DOHH2 (cell line): ENCODE measurements around the gene CLPX.
"Not testable (repeated sequence)": the region's sequence is repeated elsewhere in the genome, so short reads cannot be mapped to it uniquely, and the experiment has no call there.

Source experiments
- H3F3A ChIP-seq: fragments of 200-600 bp; sonication (generic), shearing (Covaris generic); 2 replicates; pipeline ENCODE4 v1.6.0; 2016; ENCODE audit warnings: antibody characterized with exemption, mild to moderate bottlenecking; ENCODE audit not compliant: control insufficient read depth, insufficient read depth
- H3K27ac ChIP-seq: fragments of 200-600 bp; sonication (generic); 2 replicates; pipeline ENCODE4 v1.5.1; 2014; ENCODE audit warnings: low read depth, mild to moderate bottlenecking, low read length, moderate library complexity
- H3K27me3 ChIP-seq: fragments of 200-600 bp; sonication (generic); 2 replicates; pipeline ENCODE4 v1.6.1; 2014; ENCODE audit warnings: mild to moderate bottlenecking, low read length, mixed read lengths; ENCODE audit not compliant: control insufficient read depth
- H3K36me3 ChIP-seq: fragments of 200-600 bp; sonication (generic); 2 replicates; pipeline ENCODE4 v1.6.1; 2014; ENCODE audit warnings: mild to moderate bottlenecking, low read length, moderate library complexity, mixed read lengths; ENCODE audit not compliant: control insufficient read depth
- H3K4me1 ChIP-seq: fragments of 200-600 bp; sonication (generic); 2 replicates; pipeline ENCODE4 v1.6.1; 2014; ENCODE audit warnings: mild to moderate bottlenecking, low read length, mixed read lengths; ENCODE audit not compliant: control insufficient read depth
- H3K4me2 ChIP-seq: fragments of 200-600 bp; sonication (generic); 2 replicates; pipeline ENCODE4 v1.6.0; 2014; ENCODE audit warnings: mild to moderate bottlenecking, low read length, moderate library complexity
- H3K4me3 ChIP-seq: fragments of 200-600 bp; sonication (generic); 2 replicates; pipeline ENCODE4 v1.5.1; 2014; ENCODE audit warnings: mild to moderate bottlenecking, low read length, mixed read lengths
- H3K79me2 ChIP-seq: fragments of 200-600 bp; sonication (generic); 2 replicates; pipeline ENCODE4 v1.6.1; 2014; ENCODE audit warnings: mild to moderate bottlenecking, low read length, mixed read lengths; ENCODE audit not compliant: control insufficient read depth
- H3K9me2 ChIP-seq: fragments of 200-600 bp; sonication (generic); replicated peaks from 2 replicates; pipeline ENCODE4 v1.6.1; 2014; ENCODE audit warnings: mild to moderate bottlenecking, low read length, mixed read lengths; ENCODE audit not compliant: control insufficient read depth
- H3K9me3 ChIP-seq: fragments of 200-600 bp; sonication (generic); 2 replicates; pipeline ENCODE4 v1.6.1; 2014; ENCODE audit warnings: antibody characterized with exemption, low read length, mixed read lengths; ENCODE audit not compliant: control insufficient read depth, insufficient read depth
- H4K20me1 ChIP-seq: fragments of 200-600 bp; sonication (generic); 2 replicates; pipeline ENCODE4 v1.6.0; 2014; ENCODE audit warnings: low read depth, mild to moderate bottlenecking, antibody characterized with exemption, low read length, moderate library complexity; ENCODE audit not compliant: control insufficient read depth, insufficient read depth
- EZH2phosphoT487 ChIP-seq: fragments of 200-600 bp; sonication (generic); IDR thresholded peaks from 2 replicates; pipeline ENCODE4 v1.6.1; 2017; ENCODE audit warnings: borderline replicate concordance, mild to moderate bottlenecking, antibody characterized with exemption, low read length, moderate library complexity, mixed read lengths
- TF ChIP-seq, protein P1 (sequence below): fragments of 200-600 bp; sonication (generic); IDR thresholded peaks from one replicate; pipeline ENCODE4 v1.5.1; 2014; ENCODE audit warnings: antibody characterized with exemption, mild to moderate bottlenecking, low read depth, low read length; ENCODE audit not compliant: poor library complexity, severe bottlenecking

The CLPX gene

DNA sequence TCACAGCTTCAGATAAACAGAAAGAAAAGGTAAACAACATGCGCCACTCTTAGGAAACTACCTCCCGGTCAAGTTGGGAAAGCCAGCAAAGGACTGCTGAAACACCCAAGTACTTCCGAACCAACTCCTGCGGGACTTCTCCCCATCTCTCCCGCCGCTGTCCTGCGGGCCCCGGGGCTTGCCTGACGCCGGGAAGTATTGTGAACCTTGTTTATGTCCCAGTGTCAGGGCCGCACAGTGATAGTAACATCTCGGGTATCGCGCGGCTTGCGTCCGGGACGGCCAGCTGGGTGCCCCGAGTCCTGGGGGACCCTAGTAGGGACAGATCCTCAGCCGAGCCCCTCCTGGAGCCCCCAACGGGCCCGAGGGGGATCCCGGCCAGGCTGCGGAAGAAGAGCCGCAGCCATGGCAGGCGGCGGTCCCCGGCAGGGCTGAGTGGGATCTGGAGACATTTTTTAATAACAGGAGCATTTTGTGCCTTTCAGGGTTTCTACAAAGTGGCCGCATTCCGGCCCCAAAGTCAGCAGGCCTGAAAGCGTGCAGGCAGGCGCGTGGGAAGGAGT lies 756 bp downstream of the CLPX start:
- peaks cover 14% of the 10 kb centered on the region for H3K4me1 ChIP-seq
- H3K79me2 ChIP-seq: peaks cover 61% of the 10 kb centered on the region
- no peaks in the 10 kb centered on the region for H3K27me3 ChIP-seq
- peak overlapping the region; percentile 84 for H3K27ac ChIP-seq
- peak overlapping the region; percentile 85 for H3K4me3 ChIP-seq
- peaks cover 9% of the 10 kb centered on the region; the same call in 1 of the 2 replicates for H3F3A ChIP-seq
- no peak for TF ChIP-seq EZH2phosphoT487
- TF ChIP-seq, protein P1, sequence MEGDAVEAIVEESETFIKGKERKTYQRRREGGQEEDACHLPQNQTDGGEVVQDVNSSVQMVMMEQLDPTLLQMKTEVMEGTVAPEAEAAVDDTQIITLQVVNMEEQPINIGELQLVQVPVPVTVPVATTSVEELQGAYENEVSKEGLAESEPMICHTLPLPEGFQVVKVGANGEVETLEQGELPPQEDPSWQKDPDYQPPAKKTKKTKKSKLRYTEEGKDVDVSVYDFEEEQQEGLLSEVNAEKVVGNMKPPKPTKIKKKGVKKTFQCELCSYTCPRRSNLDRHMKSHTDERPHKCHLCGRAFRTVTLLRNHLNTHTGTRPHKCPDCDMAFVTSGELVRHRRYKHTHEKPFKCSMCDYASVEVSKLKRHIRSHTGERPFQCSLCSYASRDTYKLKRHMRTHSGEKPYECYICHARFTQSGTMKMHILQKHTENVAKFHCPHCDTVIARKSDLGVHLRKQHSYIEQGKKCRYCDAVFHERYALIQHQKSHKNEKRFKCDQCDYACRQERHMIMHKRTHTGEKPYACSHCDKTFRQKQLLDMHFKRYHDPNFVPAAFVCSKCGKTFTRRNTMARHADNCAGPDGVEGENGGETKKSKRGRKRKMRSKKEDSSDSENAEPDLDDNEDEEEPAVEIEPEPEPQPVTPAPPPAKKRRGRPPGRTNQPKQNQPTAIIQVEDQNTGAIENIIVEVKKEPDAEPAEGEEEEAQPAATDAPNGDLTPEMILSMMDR: no peak
- no peaks in the 10 kb centered on the region for H3K9me2 ChIP-seq
- H4K20me1 ChIP-seq: no peaks in the 10 kb centered on the region
- peaks cover 37% of the 10 kb centered on the region for H3K36me3 ChIP-seq
- H3K4me2 ChIP-seq: peak overlapping the region; percentile 79
- H3K9me3 ChIP-seq: no peaks in the 10 kb centered on the region

DNA sequence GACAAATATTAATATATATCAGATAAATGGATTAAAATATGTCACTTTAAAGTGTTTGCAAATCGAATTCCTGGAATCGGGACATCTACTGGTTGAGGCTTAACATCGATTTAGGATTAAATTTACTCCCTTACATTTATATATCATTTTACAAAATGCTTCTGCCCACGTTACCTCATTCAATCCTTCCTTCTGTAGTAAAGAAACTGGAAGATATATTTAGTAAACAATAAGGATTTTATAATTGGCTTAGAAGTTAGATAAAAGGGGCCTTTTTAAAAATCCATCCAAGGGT lies 1.3 kb downstream of the CLPX start:
- Histone ChIP-seq H3K79me2 (peaks cover 65% of the 10 kb centered on the region), H3K4me2 (peak overlapping the region; percentile 79), H3F3A (peaks cover 10% of the 10 kb centered on the region; the same call in 1 of the 2 replicates), H4K20me1 (no peaks in the 10 kb centered on the region), H3K9me3 (no peaks in the 10 kb centered on the region), H3K4me1 (peaks cover 14% of the 10 kb centered on the region), H3K27ac (peak overlapping the region; percentile 84), H3K9me2 (no peaks in the 10 kb centered on the region), H3K36me3 (peaks cover 43% of the 10 kb centered on the region), H3K4me3 (peak overlapping the region; percentile 85), H3K27me3 (no peaks in the 10 kb centered on the region)
- TF ChIP-seq EZH2phosphoT487: no peak

DNA sequence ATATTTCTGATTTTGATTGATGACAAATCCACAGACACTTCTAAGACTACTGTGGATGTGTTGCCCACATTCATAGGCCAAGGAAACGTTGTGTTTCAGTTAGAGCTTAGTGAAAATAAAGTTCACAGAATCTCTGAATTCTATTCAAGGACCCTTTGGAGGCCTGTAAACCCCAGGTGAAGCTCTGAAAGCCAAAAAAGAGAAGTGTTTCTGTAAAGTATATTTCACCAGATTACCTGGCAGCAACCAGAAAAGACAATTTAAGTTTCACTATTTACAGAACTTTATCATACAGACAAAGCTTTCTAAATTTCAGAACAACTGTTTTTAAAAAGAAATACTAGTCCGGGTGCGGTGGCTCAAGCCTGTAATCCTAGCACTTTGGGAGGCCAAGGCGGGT lies 2.6 kb downstream of the CLPX start:
- H3K9me2 ChIP-seq: no peaks in the 10 kb centered on the region
- no peaks in the 10 kb centered on the region for H3K9me3 ChIP-seq
- H3K27ac ChIP-seq: peak overlapping the region; percentile 27
- peaks cover 10% of the 10 kb centered on the region; the same call in 1 of the 2 replicates for H3F3A ChIP-seq
- H3K4me1 ChIP-seq: peaks cover 14% of the 10 kb centered on the region
- peaks cover 69% of the 10 kb centered on the region for H3K79me2 ChIP-seq
- peaks cover 55% of the 10 kb centered on the region for H3K36me3 ChIP-seq
- no peaks in the 10 kb centered on the region for H4K20me1 ChIP-seq
- H3K4me2 ChIP-seq: peak overlapping the region; percentile 79
- H3K4me3 ChIP-seq: peak overlapping the region; percentile 85
- TF ChIP-seq EZH2phosphoT487: no peak
- no peaks in the 10 kb centered on the region for H3K27me3 ChIP-seq

DNA sequence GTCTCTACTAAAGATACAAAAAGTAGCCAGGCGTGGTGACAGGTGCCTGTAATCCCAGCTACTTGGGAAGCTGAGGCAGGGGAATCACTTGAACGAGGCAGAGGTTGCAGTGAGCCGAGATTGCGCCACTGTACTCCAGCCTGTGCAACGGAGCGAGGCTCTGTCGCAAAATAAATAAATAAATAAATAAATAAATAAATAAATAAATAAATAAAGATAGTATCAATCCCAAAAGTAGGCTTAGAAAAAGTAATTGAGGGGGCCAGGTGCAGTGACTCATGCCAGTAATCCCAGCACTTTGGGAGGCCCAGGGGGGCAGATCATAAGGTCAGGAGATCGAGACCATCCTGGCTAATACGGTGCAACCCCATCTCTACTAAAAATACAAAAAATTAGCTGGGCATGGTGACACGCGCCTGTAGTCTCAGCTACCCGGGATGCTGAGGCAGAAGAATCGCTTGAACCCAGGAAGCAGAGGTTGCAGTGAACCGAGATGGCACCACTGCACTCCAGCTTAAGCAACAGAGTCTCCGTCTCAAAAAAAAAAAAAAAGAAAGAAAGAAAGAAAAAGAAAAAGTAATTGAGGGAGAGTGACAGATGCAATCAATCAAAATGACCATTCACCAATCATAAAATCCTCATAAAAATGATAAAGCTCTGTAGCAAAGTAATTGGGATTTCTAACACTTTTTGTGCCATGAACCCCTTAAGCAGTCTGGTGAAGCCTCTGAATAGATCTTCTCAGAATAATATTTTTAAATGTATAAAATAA lies 3.4 kb downstream of the CLPX start:
- H3F3A ChIP-seq, H3K27me3 ChIP-seq, H3K27ac ChIP-seq, H3K9me3 ChIP-seq, H3K4me2 ChIP-seq, H3K4me3 ChIP-seq, H4K20me1 ChIP-seq, H3K9me2 ChIP-seq: not testable (repeated sequence)
- peaks cover 75% of the 10 kb centered on the region for H3K79me2 ChIP-seq
- H3K36me3 ChIP-seq: peaks cover 62% of the 10 kb centered on the region
- H3K4me1 ChIP-seq: peaks cover 14% of the 10 kb centered on the region

DNA sequence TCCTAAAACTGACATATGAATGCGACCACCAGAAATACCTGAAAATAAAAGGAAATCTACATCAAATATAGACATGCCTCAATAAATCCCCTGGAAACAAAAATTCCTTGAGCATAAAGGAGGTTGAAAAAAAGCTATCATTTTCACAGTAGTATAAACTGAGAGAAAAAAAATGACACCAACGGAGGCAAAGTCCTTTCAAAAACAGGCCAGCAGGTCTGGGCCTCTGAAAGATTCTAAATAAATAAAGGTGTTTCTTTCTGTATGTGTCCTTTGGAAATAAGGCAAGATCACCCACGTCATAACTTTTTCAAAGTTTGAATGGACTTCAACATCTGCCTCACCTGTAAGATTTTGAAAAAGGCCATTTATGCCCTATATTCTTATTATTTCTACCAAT lies 5.0 kb downstream of the CLPX start:
- H4K20me1 ChIP-seq: no peaks in the 10 kb centered on the region
- H3K9me3 ChIP-seq: no peaks in the 10 kb centered on the region
- no peak overlapping the region for H3K27ac ChIP-seq
- H3K9me2 ChIP-seq: no peaks in the 10 kb centered on the region
- H3F3A ChIP-seq: peaks cover 7% of the 10 kb centered on the region; the same call in 1 of the 2 replicates
- peaks cover 73% of the 10 kb centered on the region for H3K36me3 ChIP-seq
- no peaks in the 10 kb centered on the region for H3K27me3 ChIP-seq
- H3K4me3 ChIP-seq: no peak overlapping the region
- H3K79me2 ChIP-seq: peaks cover 81% of the 10 kb centered on the region
- peaks cover 8% of the 10 kb centered on the region for H3K4me1 ChIP-seq
- TF ChIP-seq, protein P1: no peak
- TF ChIP-seq EZH2phosphoT487: no peak
- no peak overlapping the region for H3K4me2 ChIP-seq
